H1 (cell line): ENCODE data around the gene HLF. TPM values are rescaled to one million over a fixed set of nuclear protein-coding genes. Genes with fewer than 3 reads are reported as not detected.

ENCODE experiments used
- CTCF ChIA-PET: fragments of 300-600 bp; sonication (Branson Sonifier 250); formaldehyde crosslinking; loops from one replicate; lab custom pipeline; 2021; ENCODE audit not compliant: partially characterized antibody; lab: Charles Lee
- POLR2A ChIA-PET: fragments of 300-600 bp; sonication (Branson Sonifier 250); formaldehyde crosslinking; loops from one replicate; lab custom pipeline; 2021; ENCODE audit warnings: inconsistent platforms; ENCODE audit not compliant: partially characterized antibody; lab: Charles Lee
- DNase-seq, 2 experiments: peaks; one replicate each; pipeline versions ENCODE4 v3.0.0 to v3.0.0-alpha.2; 2010 to 2022; ENCODE audit warnings: low spot score in 2 of 2, low read depth in 1 of 2, mixed read lengths in 1 of 2
- FAIRE-seq: peaks from 2 replicates; lab custom pipeline; 2011; peaks lifted over from hg19 to GRCh38; lab: Jason Lieb, UNC
- H2AFZ ChIP-seq: 2 replicates; pipeline ENCODE4 v1.8.1; 2012; ENCODE audit warnings: low read length, inconsistent platforms
- H2AK5ac ChIP-seq: 2 replicates; pipeline ENCODE4 v1.6.1; 2013; ENCODE audit warnings: low read depth, low read length
- H2BK120ac ChIP-seq: replicated peaks from 2 replicates; pipeline ENCODE3; 2013; ENCODE audit warnings: low read depth, low read length, inconsistent platforms
- H2BK12ac ChIP-seq: 2 replicates; pipeline ENCODE4 v1.6.1; 2013; ENCODE audit warnings: low read depth, low read length
- H2BK15ac ChIP-seq: 2 replicates; pipeline ENCODE4 v1.6.1; 2013; ENCODE audit warnings: low read length
- H2BK20ac ChIP-seq: 2 replicates; pipeline ENCODE4 v1.6.1; 2013; ENCODE audit warnings: low read length
- H2BK5ac ChIP-seq: 2 replicates; pipeline ENCODE4 v1.6.1; 2013; ENCODE audit warnings: low read depth, low read length
- H3K14ac ChIP-seq: 2 replicates; pipeline ENCODE4 v1.6.1; 2013; ENCODE audit warnings: inconsistent platforms; ENCODE audit not compliant: insufficient read length
- H3K18ac ChIP-seq: 2 replicates; pipeline ENCODE4 v1.6.1; 2013; ENCODE audit warnings: low read length; ENCODE audit errors: extremely low read depth
- H3K23ac ChIP-seq: 2 replicates; pipeline ENCODE4 v1.6.1; 2013; ENCODE audit warnings: inconsistent platforms; ENCODE audit not compliant: insufficient read length
- H3K23me2 ChIP-seq: 2 replicates; pipeline ENCODE4 v1.6.1; 2013; ENCODE audit warnings: low read depth, low read length
- H3K27ac ChIP-seq: 2 replicates; pipeline ENCODE4 v1.6.1; 2011; ENCODE audit warnings: low read depth, low read length, inconsistent platforms
- H3K27me3 ChIP-seq, 4 experiments: replicated peaks in 1 of 4; 1 replicate in 1 of 4; 2 replicates in 3 of 4; pipeline versions ENCODE4 v1.6.1 to v1.8.1; 2011 to 2013; ENCODE audit warnings: low read length in 3 of 4, mild to moderate bottlenecking in 3 of 4, inconsistent platforms in 2 of 4, mixed read lengths in 2 of 4, moderate library complexity in 1 of 4; ENCODE audit not compliant: control insufficient read depth in 3 of 4, insufficient read depth in 3 of 4; ENCODE audit errors: extremely low read depth in 1 of 4
- H3K36me3 ChIP-seq, 4 experiments: 2 replicates each; pipeline versions ENCODE4 v1.6.1 to v1.8.1; 2011 to 2013; ENCODE audit warnings: mild to moderate bottlenecking in 4 of 4, low read length in 3 of 4, moderate library complexity in 2 of 4, control low read depth in 1 of 4, inconsistent platforms in 1 of 4; ENCODE audit not compliant: insufficient read depth in 4 of 4, control insufficient read depth in 2 of 4
- H3K4ac ChIP-seq: replicated peaks from 2 replicates; pipeline ENCODE3; 2013; ENCODE audit warnings: low read length, low read depth, mixed read lengths, inconsistent platforms; ENCODE audit not compliant: insufficient read length
- H3K4me1 ChIP-seq, 4 experiments: replicated peaks in 1 of 4; 1 replicate in 1 of 4; 2 replicates in 3 of 4; pipeline versions ENCODE4 v1.6.1 to v1.8.1; 2011 to 2013; ENCODE audit warnings: low read length in 3 of 4, inconsistent platforms in 2 of 4, mixed read lengths in 1 of 4; ENCODE audit not compliant: insufficient read depth in 4 of 4, control insufficient read depth in 3 of 4
- H3K4me2 ChIP-seq, 2 experiments: 2 replicates each; pipeline versions ENCODE4 v1.6.1 to v1.8.1; 2011 to 2013; ENCODE audit warnings: low read depth in 2 of 2, low read length in 2 of 2, control low read depth in 1 of 2, inconsistent platforms in 1 of 2, mild to moderate bottlenecking in 1 of 2; ENCODE audit not compliant: insufficient read depth in 1 of 2
- H3K4me3 ChIP-seq, 4 experiments: fragments of 200-600, 300-600 bp in 1 of 4; sonication (generic), shearing (Covaris generic), sonication (Bioruptor Twin) in 1 of 4; 2 replicates each; pipeline versions ENCODE4 v1.5.1 to v1.8.1; 2011 to 2016; ENCODE audit warnings: low read length in 4 of 4, low read depth in 3 of 4, control low read depth in 2 of 4, inconsistent platforms in 2 of 4, mild to moderate bottlenecking in 2 of 4, mixed read lengths in 1 of 4, moderate library complexity in 1 of 4; ENCODE audit not compliant: insufficient read depth in 2 of 4; ENCODE audit errors: extremely low read depth in 1 of 4
- H3K56ac ChIP-seq: replicated peaks from 2 replicates; pipeline ENCODE3; 2013; ENCODE audit warnings: low read depth, mild to moderate bottlenecking, mixed read lengths, low read length, inconsistent platforms; ENCODE audit not compliant: insufficient read length
- H3K79me1 ChIP-seq: 2 replicates; pipeline ENCODE4 v1.6.1; 2013; ENCODE audit warnings: low read depth, low read length, control low read depth
- H3K79me2 ChIP-seq, 2 experiments: 2 replicates each; pipeline versions ENCODE4 v1.6.1 to v1.8.1; 2012 to 2013; ENCODE audit warnings: low read length in 2 of 2, mild to moderate bottlenecking in 2 of 2, inconsistent platforms in 1 of 2; ENCODE audit not compliant: insufficient read depth in 2 of 2, control insufficient read depth in 1 of 2
- H3K9ac ChIP-seq, 4 experiments: replicated peaks in 1 of 4; 1 replicate in 1 of 4; 2 replicates in 3 of 4; pipeline versions ENCODE4 v1.6.1 to v1.8.1; 2011 to 2013; ENCODE audit warnings: low read depth in 3 of 4, low read length in 3 of 4, control low read depth in 2 of 4, mild to moderate bottlenecking in 2 of 4, moderate library complexity in 2 of 4, inconsistent platforms in 1 of 4; ENCODE audit errors: extremely low read depth in 1 of 4
- H3K9me3 ChIP-seq, 2 experiments: 2 replicates each; pipeline versions ENCODE4 v1.6.1 to v1.8.1; 2012 to 2013; ENCODE audit warnings: mild to moderate bottlenecking in 2 of 2, moderate library complexity in 2 of 2, control low read depth in 1 of 2, inconsistent platforms in 1 of 2, low read depth in 1 of 2, low read length in 1 of 2, mixed read lengths in 1 of 2; ENCODE audit not compliant: insufficient read depth in 2 of 2
- H4K20me1 ChIP-seq, 2 experiments: replicated peaks in 1 of 2; 2 replicates each; pipeline versions ENCODE3 to v1.8.1; 2011 to 2013; ENCODE audit warnings: inconsistent platforms in 2 of 2, low read length in 2 of 2, mild to moderate bottlenecking in 1 of 2; ENCODE audit not compliant: insufficient read depth in 2 of 2, control insufficient read depth in 1 of 2
- H4K5ac ChIP-seq: 2 replicates; pipeline ENCODE4 v1.6.1; 2013; ENCODE audit warnings: low read length, low read depth, mixed read lengths, inconsistent platforms; ENCODE audit not compliant: insufficient read length
- H4K8ac ChIP-seq: 2 replicates; pipeline ENCODE4 v1.8.0; 2013; ENCODE audit warnings: mild to moderate bottlenecking, moderate library complexity, low read length, inconsistent platforms; ENCODE audit not compliant: insufficient read depth; ENCODE audit errors: extremely low read depth
- H4K91ac ChIP-seq: replicated peaks from 2 replicates; pipeline ENCODE3; 2013; ENCODE audit warnings: low read length, mixed read lengths, inconsistent platforms; ENCODE audit not compliant: insufficient read length
- GABPA ChIP-seq: IDR thresholded peaks from 2 replicates; pipeline ENCODE4 v1.6.1; 2011; ENCODE audit warnings: mild to moderate bottlenecking, low read length, moderate library complexity, borderline replicate concordance; ENCODE audit not compliant: insufficient read depth
- HDAC2 ChIP-seq, 2 experiments: fragments of 300-600 bp in 1 of 2; sonication (generic) in 1 of 2; IDR thresholded peaks; 2 replicates each; pipeline ENCODE4 v1.6.1; 2011 to 2012; ENCODE audit warnings: low read depth in 2 of 2, low read length in 2 of 2, mild to moderate bottlenecking in 2 of 2, moderate library complexity in 2 of 2, borderline replicate concordance in 1 of 2, inconsistent platforms in 1 of 2
- PHF8 ChIP-seq: fragments of 200-600 bp; sonication (generic); conservative IDR thresholded peaks from 2 replicates; pipeline ENCODE4 v1.7.1; 2012; ENCODE audit warnings: low read depth, mild to moderate bottlenecking, inconsistent platforms, low read length, moderate library complexity
- WGBS, 2 experiments: shearing (Covaris generic) in 1 of 2; methylation state at CpG; one replicate each; pipeline versions ENCODE4 v1.1.6 to v1.1.7; 2013 to 2015; ENCODE audit warnings: low lambda C conversion rate in 2 of 2, mixed read lengths in 2 of 2, inconsistent platforms in 1 of 2, low coverage in 1 of 2, missing lambda C conversion rate in 1 of 2; ENCODE audit not compliant: insufficient replicate concordance in 2 of 2, insufficient coverage in 1 of 2, insufficient read length in 1 of 2; ENCODE audit errors: extremely low coverage in 1 of 2, missing lambda C conversion rate in 1 of 2; 5-methylcytosine and 5-hydroxymethylcytosine counted together
- polyA plus RNA-seq, 7 experiments: library from polyadenylated mRNA; depleted of rRNA in 3 of 7; stranded (reverse) in 5 of 7; unstranded in 2 of 7; fragments of >200 nt in 5 of 7; fragments of 200-250 nt in 2 of 7; gene quantifications; 1 replicate in 5 of 7; 2 replicates in 1 of 7; 4 replicates in 1 of 7; pipeline versions ENCODE4 v1.2.1 to v1.2.3, GENCODE V29; 2011 to 2013; ENCODE audit warnings: missing spikeins in 2 of 7, mixed read lengths in 2 of 7
- total RNA-seq: library from RNA; stranded (reverse); fragmentation: NEBNext Ultra II Directional; extraction: Animal tissue kit (Norgen Biotek cat#: 25700); gene quantifications from 2 replicates; pipeline ENCODE4 v1.2.1, GENCODE V29; 2021

HLF gene
- total and polyA plus RNA-seq, 2 of the 8 experiments (the other 6 are each of a cell fraction or from before 2014, with no cell fraction given): 0.39 to 0.60 TPM

DNA sequence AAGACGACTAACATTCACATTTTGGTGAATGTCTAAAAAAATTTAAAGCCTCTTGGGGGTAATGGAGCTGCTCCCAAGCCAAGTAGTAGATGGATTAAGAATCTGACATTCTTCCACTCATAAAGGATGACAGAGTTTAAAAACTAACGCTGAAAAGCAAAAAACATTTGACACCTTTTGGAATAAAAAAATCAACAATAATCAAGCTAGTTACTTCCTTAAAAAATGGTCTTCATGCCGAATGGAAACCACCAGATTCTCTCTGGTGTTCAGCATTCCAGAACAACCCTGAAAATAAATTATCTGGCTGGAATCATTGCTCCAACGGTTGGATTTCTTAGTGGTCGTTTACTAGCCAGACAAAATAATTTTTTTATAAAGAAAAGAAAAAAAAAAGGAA is 18.0 kb downstream of the HLF start:
- TF ChIP-seq GABPA: no peak
- no peak for TF ChIP-seq PHF8
- TF ChIP-seq HDAC2 (IDR thresholded peaks at IDR 0.05; ENCODE audit: borderline replicate concordance in 1 of 2, low read depth in 2 of 2, low read length in 2 of 2): no peak
- Histone ChIP-seq H3K9me3 (no peaks in the 10 kb centered on the region), H2AFZ (no peak overlapping the region), H3K4me1 (peaks cover 0 to 5% (median 0%) of the 10 kb centered on the region in 4 experiments; a peak in 1 of 7 replicates), H3K56ac (no peak overlapping the region), H3K14ac (no peak overlapping the region), H3K23ac (no peak overlapping the region), H3K4me3 (no peak overlapping the region), H2BK20ac (no peak overlapping the region), H4K20me1 (no peaks in the 10 kb centered on the region), H3K4me2 (no peak overlapping the region), H3K23me2 (no peaks in the 10 kb centered on the region), H3K18ac (no peak overlapping the region), H2AK5ac (no peak overlapping the region), H3K79me2 (no peaks in the 10 kb centered on the region), H3K36me3 (no peaks in the 10 kb centered on the region), H2BK15ac (no peak overlapping the region), H4K8ac (no peak overlapping the region), H2BK120ac (no peak overlapping the region), H3K9ac (no peak overlapping the region), H2BK5ac (no peak overlapping the region), H4K5ac (no peak overlapping the region), H3K27me3 (no peaks in the 10 kb centered on the region), H2BK12ac (no peak overlapping the region), H3K4ac (no peak overlapping the region), H3K27ac (no peak overlapping the region), H4K91ac (no peak overlapping the region), H3K79me1 (no peaks in the 10 kb centered on the region)
- 84% methylated on average over 5 of the region's 5 CpGs; no CpG with 5 or more reads in 1 of the 2 experiments for WGBS, 2 experiments
- DNase-seq: no peak
- CTCF ChIA-PET: interaction anchor here (0.8 to 1.3 kb wide), 3 partner anchors 12 to 104 kb away, joined by 3 to 4 read pairs (median 3); no protein-coding TSS in a partner anchor
- POLR2A ChIA-PET: no interaction called here
- no peak for FAIRE-seq
